Karpas-422 (cell line): Measurements from ENCODE around the gene TPK1. TPM values are rescaled to one million over a fixed set of nuclear protein-coding genes. Genes with fewer than 3 reads are reported as not detected.

Source experiments
- DNase-seq: peaks from one replicate; pipeline ENCODE4 v3.0.0-alpha.2; 2015
- H2AFZ ChIP-seq: fragments of 200-600 bp; sonication (generic); 2 replicates; pipeline ENCODE4 v1.6.1; 2014; ENCODE audit warnings: antibody characterized with exemption, low read length, mixed read lengths
- H3K27ac ChIP-seq: fragments of 200-600 bp; sonication (generic); 2 replicates; pipeline ENCODE4 v1.5.1; 2014; ENCODE audit warnings: mild to moderate bottlenecking, low read length, moderate library complexity
- H3K27me3 ChIP-seq: fragments of 200-600 bp; sonication (generic); 2 replicates; pipeline ENCODE4 v1.6.1; 2014; ENCODE audit warnings: low read length, mixed read lengths
- H3K36me3 ChIP-seq: fragments of 200-600 bp; sonication (generic); 2 replicates; pipeline ENCODE4 v1.6.1; 2014; ENCODE audit warnings: low read length, mixed read lengths; ENCODE audit not compliant: insufficient read depth
- H3K4me1 ChIP-seq: fragments of 200-600 bp; sonication (generic); 2 replicates; pipeline ENCODE4 v1.6.1; 2014; ENCODE audit warnings: mild to moderate bottlenecking, low read length, mixed read lengths
- H3K4me2 ChIP-seq: fragments of 200-600 bp; sonication (generic); 2 replicates; pipeline ENCODE4 v1.6.1; 2014; ENCODE audit warnings: low read length, low read depth, mild to moderate bottlenecking; ENCODE audit not compliant: poor library complexity, severe bottlenecking
- H3K4me3 ChIP-seq: fragments of 200-600 bp; sonication (generic); 2 replicates; pipeline ENCODE4 v1.5.1; 2014; ENCODE audit warnings: mild to moderate bottlenecking, antibody characterized with exemption, low read length, mixed read lengths
- H3K79me2 ChIP-seq: fragments of 200-600 bp; sonication (generic); 2 replicates; pipeline ENCODE4 v1.6.1; 2014; ENCODE audit warnings: mild to moderate bottlenecking, low read length, mixed read lengths
- H3K9ac ChIP-seq: fragments of 200-600 bp; sonication (generic); 2 replicates; pipeline ENCODE4 v1.6.0; 2014; ENCODE audit warnings: low read length
- H3K9me2 ChIP-seq: fragments of 200-600 bp; sonication (generic), shearing (Covaris generic); replicated peaks from 2 replicates; pipeline ENCODE4 v1.6.0; 2014; ENCODE audit warnings: mild to moderate bottlenecking, low read length, moderate library complexity; ENCODE audit not compliant: insufficient read depth
- H3K9me3 ChIP-seq: fragments of 300-700, 200-600 bp; sonication (generic); 2 replicates; pipeline ENCODE4 v1.6.1; 2014; ENCODE audit warnings: low read length, mixed read lengths
- H4K20me1 ChIP-seq: fragments of 200-600 bp; sonication (generic); 2 replicates; pipeline ENCODE4 v1.6.1; 2014; ENCODE audit warnings: mild to moderate bottlenecking, antibody characterized with exemption, low read length, low read depth; ENCODE audit not compliant: insufficient read depth
- total RNA-seq: library from RNA; depleted of rRNA; stranded (reverse); fragments of >200 nt; shearing (Covaris generic); gene quantifications from 2 replicates; pipeline ENCODE4 v1.2.3, GENCODE V29; 2014; ENCODE audit warnings: low replicate concordance

Gene TPK1
- total RNA-seq, 1 experiment from 2014 or later: 11.5 TPM

GRCh38 chr7:144769352-144769751 is 66.5 kb downstream of the TPK1 start:
- Histone ChIP-seq H3K9me2 (no peaks in the 10 kb centered on the region), H3K4me3 (no peak overlapping the region), H3K9ac (no peak overlapping the region), H3K36me3 (no peaks in the 10 kb centered on the region), H4K20me1 (no peaks in the 10 kb centered on the region), H3K4me1 (no peaks in the 10 kb centered on the region), H3K79me2 (no peaks in the 10 kb centered on the region), H3K9me3 (no peaks in the 10 kb centered on the region), H3K27me3 (no peaks in the 10 kb centered on the region), H2AFZ (no peak overlapping the region), H3K27ac (no peak overlapping the region), H3K4me2 (no peak overlapping the region)
- DNase-seq: no peak

GRCh38 chr7:144768633-144769032 is 67.2 kb downstream of the TPK1 start:
- H4K20me1 ChIP-seq: no peaks in the 10 kb centered on the region
- no peak overlapping the region for H3K4me2 ChIP-seq
- H3K4me1 ChIP-seq: no peaks in the 10 kb centered on the region
- H2AFZ ChIP-seq: no peak overlapping the region
- H3K27ac ChIP-seq: no peak overlapping the region
- no peak for DNase-seq
- H3K9me3 ChIP-seq: no peaks in the 10 kb centered on the region
- no peak overlapping the region for H3K9ac ChIP-seq
- H3K9me2 ChIP-seq: no peaks in the 10 kb centered on the region
- no peaks in the 10 kb centered on the region for H3K79me2 ChIP-seq
- no peak overlapping the region for H3K4me3 ChIP-seq
- H3K27me3 ChIP-seq: no peaks in the 10 kb centered on the region
- H3K36me3 ChIP-seq: no peaks in the 10 kb centered on the region

GRCh38 chr7:144763291-144763690 is 72.6 kb downstream of the TPK1 start:
- no peaks in the 10 kb centered on the region for H3K27me3 ChIP-seq
- DNase-seq: no peak
- no peak overlapping the region for H3K4me3 ChIP-seq
- H3K79me2 ChIP-seq: no peaks in the 10 kb centered on the region
- H3K9me3 ChIP-seq: peaks cover 5% of the 10 kb centered on the region; the same call in 1 of the 2 replicates
- H2AFZ ChIP-seq: no peak overlapping the region
- H3K4me2 ChIP-seq: no peak overlapping the region
- no peaks in the 10 kb centered on the region for H4K20me1 ChIP-seq
- no peaks in the 10 kb centered on the region for H3K9me2 ChIP-seq
- H3K9ac ChIP-seq: no peak overlapping the region
- no peaks in the 10 kb centered on the region for H3K4me1 ChIP-seq
- H3K36me3 ChIP-seq: no peaks in the 10 kb centered on the region
- H3K27ac ChIP-seq: no peak overlapping the region

- H3K27ac ChIP-seq: no peak overlapping the region
- H3K36me3 ChIP-seq: no peaks in the 10 kb centered on the region
- H3K79me2 ChIP-seq: no peaks in the 10 kb centered on the region
- no peak overlapping the region for H3K4me2 ChIP-seq
- no peaks in the 10 kb centered on the region for H3K4me1 ChIP-seq
- no peaks in the 10 kb centered on the region for H3K9me2 ChIP-seq
- no peaks in the 10 kb centered on the region for H3K27me3 ChIP-seq
- H3K9me3 ChIP-seq: peaks cover 9% of the 10 kb centered on the region; the same call in 1 of the 2 replicates
- H3K4me3 ChIP-seq: no peak overlapping the region
- H4K20me1 ChIP-seq: no peaks in the 10 kb centered on the region
- no peak overlapping the region for H2AFZ ChIP-seq
- no peak overlapping the region for H3K9ac ChIP-seq
- no peak for DNase-seq
Measured at GRCh38 chr7:144762853-144763252, 73.0 kb downstream of the TPK1 start.

- Histone ChIP-seq H3K36me3 (no peaks in the 10 kb centered on the region), H3K79me2 (no peaks in the 10 kb centered on the region), H3K4me1 (no peaks in the 10 kb centered on the region), H3K27ac (no peak overlapping the region), H3K27me3 (no peaks in the 10 kb centered on the region), H3K4me3 (no peak overlapping the region), H3K9me3 (peaks cover 10% of the 10 kb centered on the region; the same call in 1 of the 2 replicates), H3K4me2 (no peak overlapping the region), H4K20me1 (no peaks in the 10 kb centered on the region), H3K9ac (no peak overlapping the region), H3K9me2 (no peaks in the 10 kb centered on the region), H2AFZ (no peak overlapping the region)
- no peak for DNase-seq
Measured at GRCh38 chr7:144761493-144761892, 74.4 kb downstream of the TPK1 start.

GRCh38 chr7:144759653-144760052 is 76.2 kb downstream of the TPK1 start:
- Histone ChIP-seq H4K20me1 (no peaks in the 10 kb centered on the region), H3K27ac (no peak overlapping the region), H3K27me3 (no peaks in the 10 kb centered on the region), H3K36me3 (no peaks in the 10 kb centered on the region), H2AFZ (no peak overlapping the region), H3K79me2 (no peaks in the 10 kb centered on the region), H3K9me3 (peaks cover 10% of the 10 kb centered on the region; the same call in 1 of the 2 replicates), H3K4me1 (no peaks in the 10 kb centered on the region), H3K9ac (no peak overlapping the region), H3K9me2 (no peaks in the 10 kb centered on the region), H3K4me2 (no peak overlapping the region), H3K4me3 (no peak overlapping the region)
- DNase-seq: no peak

- H3K36me3 ChIP-seq: no peaks in the 10 kb centered on the region
- no peak overlapping the region for H3K27ac ChIP-seq
- no peaks in the 10 kb centered on the region for H3K9me3 ChIP-seq
- H4K20me1 ChIP-seq: no peaks in the 10 kb centered on the region
- H3K4me3 ChIP-seq: no peak overlapping the region
- H3K9me2 ChIP-seq: no peaks in the 10 kb centered on the region
- H3K79me2 ChIP-seq: no peaks in the 10 kb centered on the region
- no peaks in the 10 kb centered on the region for H3K27me3 ChIP-seq
- DNase-seq: no peak
- H3K9ac ChIP-seq: no peak overlapping the region
- H3K4me1 ChIP-seq: no peaks in the 10 kb centered on the region
- no peak overlapping the region for H2AFZ ChIP-seq
- no peak overlapping the region for H3K4me2 ChIP-seq
Measured at GRCh38 chr7:144747936-144748335, 87.9 kb downstream of the TPK1 start.

GRCh38 chr7:144738708-144739314 is 97.0 kb downstream of the TPK1 start:
- Histone ChIP-seq H3K9me2 (no peaks in the 10 kb centered on the region), H3K9me3 (no peaks in the 10 kb centered on the region), H3K36me3 (no peaks in the 10 kb centered on the region), H3K27ac (no peak overlapping the region), H3K9ac (no peak overlapping the region), H3K4me1 (no peaks in the 10 kb centered on the region), H3K79me2 (no peaks in the 10 kb centered on the region), H2AFZ (no peak overlapping the region), H3K4me3 (no peak overlapping the region), H4K20me1 (no peaks in the 10 kb centered on the region), H3K27me3 (no peaks in the 10 kb centered on the region), H3K4me2 (no peak overlapping the region)
- DNase-seq: peak; percentile 65
